Measurements from ENCODE around the gene SLC4A7.
"Not testable (repeated sequence)": the region's sequence is repeated elsewhere in the genome, so short reads cannot be mapped to it uniquely, and the experiment has no call there.

Gene SLC4A7

DNA sequence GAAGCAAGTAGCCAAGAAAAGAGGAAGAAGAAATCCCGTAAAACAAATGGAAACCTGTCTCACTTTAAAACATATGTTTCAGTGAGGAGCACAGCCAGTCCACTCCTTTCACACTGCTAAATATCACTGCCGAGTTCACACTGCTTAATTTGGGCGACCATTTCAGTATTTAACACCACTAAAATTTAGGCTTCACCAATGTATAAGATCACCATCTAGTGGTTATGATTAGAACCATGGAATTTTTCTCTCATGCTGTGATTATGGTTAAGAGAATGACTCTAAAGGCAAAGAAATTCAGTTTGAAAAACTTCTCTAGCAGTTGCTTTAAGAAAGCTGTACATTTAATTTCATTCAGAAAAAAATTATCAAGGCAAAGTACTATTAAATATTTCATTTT lies 16.6 kb downstream of the SLC4A7 start:
- no peak overlapping the region for H3K4me3 Mint-ChIP-seq
- peaks cover 26% of the 10 kb centered on the region for H3K4me1 Mint-ChIP-seq (ENCODE audit: low read depth)
- peaks cover 27% of the 10 kb centered on the region for H3K36me3 Mint-ChIP-seq (ENCODE audit: low read depth)
- H3K27ac Mint-ChIP-seq = peak overlapping the region; percentile 22
- no peaks in the 10 kb centered on the region for H3K27me3 Mint-ChIP-seq
- no peaks in the 10 kb centered on the region for H3K9me3 Mint-ChIP-seq
- DNase-seq = no peak

DNA sequence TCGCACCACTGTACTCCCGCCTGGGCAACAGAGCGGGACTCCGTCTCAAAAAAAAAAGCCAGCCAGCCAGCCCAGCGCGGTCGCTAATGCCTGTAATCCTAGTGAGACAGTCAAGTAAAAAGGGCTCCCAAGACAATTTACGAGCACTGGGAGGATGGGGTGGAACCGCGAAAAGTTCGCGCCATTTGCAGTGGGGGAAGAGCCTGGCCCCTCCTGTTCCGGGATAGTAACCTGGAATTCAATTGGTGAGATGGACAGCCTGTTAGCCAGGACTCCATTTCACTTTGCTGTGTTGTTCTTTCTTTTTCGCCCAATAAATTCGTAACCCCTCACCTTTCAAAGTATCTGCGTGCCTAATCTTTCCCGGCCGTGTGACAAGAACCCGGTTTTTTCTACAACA lies 19.5 kb downstream of the SLC4A7 start:
- peaks cover 27% of the 10 kb centered on the region for H3K4me1 Mint-ChIP-seq (ENCODE audit: low read depth)
- H3K9me3 Mint-ChIP-seq = no peaks in the 10 kb centered on the region
- H3K27me3 Mint-ChIP-seq = no peaks in the 10 kb centered on the region
- H3K36me3 Mint-ChIP-seq (ENCODE audit: low read depth) = peaks cover 29% of the 10 kb centered on the region
- no peak overlapping the region for H3K4me3 Mint-ChIP-seq
- DNase-seq = no peak
- no peak overlapping the region for H3K27ac Mint-ChIP-seq

DNA sequence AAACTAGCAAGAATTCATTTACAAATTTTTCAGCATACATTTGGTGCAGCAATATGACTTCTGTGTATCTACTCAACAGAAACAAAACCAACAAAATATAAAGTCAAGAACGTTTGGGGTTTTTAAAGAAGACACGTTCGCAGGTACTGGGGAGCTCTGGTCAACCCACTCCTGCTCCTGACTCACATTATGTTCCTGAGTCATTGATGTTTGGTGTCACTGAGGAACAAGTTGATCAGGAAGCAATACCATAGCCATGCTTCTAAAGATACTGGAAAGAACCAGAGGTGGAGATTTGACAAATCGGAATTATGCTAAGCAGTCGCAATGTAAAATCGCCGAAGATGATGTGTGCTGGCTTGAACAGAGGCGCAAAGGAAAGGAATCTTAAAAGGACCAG lies 22.0 kb downstream of the SLC4A7 start:
- H3K9me3 Mint-ChIP-seq = no peaks in the 10 kb centered on the region
- no peaks in the 10 kb centered on the region for H3K27me3 Mint-ChIP-seq
- H3K4me3 Mint-ChIP-seq = no peak overlapping the region
- no peak for DNase-seq
- no peak overlapping the region for H3K27ac Mint-ChIP-seq
- H3K36me3 Mint-ChIP-seq (ENCODE audit: low read depth) = peaks cover 44% of the 10 kb centered on the region
- peaks cover 35% of the 10 kb centered on the region for H3K4me1 Mint-ChIP-seq (ENCODE audit: low read depth)

DNA sequence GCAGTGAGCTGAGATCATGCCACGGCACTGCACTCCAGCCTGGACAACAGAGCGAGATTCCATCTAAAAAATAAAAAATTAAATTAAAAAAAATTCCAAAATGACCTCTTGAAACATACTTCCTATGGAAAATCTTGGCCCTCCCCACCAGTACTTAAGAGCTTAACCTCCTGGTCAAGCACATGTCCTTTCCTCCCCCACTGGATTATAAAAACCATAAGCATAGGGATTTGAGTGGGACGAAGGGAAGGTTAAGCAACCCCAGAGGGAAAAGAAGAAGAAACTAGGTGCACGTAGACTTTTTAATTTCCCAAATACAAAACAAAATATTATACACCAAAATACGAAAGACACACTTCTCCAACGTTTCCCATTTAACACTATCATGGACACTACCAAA lies 25.3 kb downstream of the SLC4A7 start:
- Mint-ChIP-seq H3K4me3 (no peak overlapping the region), H3K36me3 (ENCODE audit: low read depth) (peaks cover 64% of the 10 kb centered on the region), H3K27me3 (no peaks in the 10 kb centered on the region), H3K4me1 (ENCODE audit: low read depth) (peaks cover 61% of the 10 kb centered on the region), H3K27ac (no peak overlapping the region), H3K9me3 (no peaks in the 10 kb centered on the region)
- no peak for DNase-seq

DNA sequence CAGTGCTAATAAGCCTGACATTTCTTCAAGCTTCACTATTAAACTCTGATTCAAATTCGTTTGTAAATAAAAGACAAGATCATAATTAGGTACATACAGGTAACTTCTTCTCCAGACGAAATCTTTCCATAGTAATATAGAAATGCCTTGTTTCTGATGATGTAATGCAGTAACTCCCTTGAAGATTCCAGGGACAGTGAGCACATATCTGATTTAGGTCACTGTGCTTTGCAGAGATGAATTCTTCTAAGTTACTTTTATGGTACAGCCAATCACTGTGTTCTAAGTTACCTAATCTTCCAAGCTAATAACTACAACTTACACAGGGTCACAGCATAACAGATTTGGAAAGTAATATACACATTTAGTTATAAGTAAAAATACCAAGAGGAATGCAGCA lies 27.6 kb downstream of the SLC4A7 start:
- DNase-seq = no peak
- peaks cover 64% of the 10 kb centered on the region for H3K36me3 Mint-ChIP-seq (ENCODE audit: low read depth)
- no peaks in the 10 kb centered on the region for H3K27me3 Mint-ChIP-seq
- H3K9me3 Mint-ChIP-seq = no peaks in the 10 kb centered on the region
- H3K4me3 Mint-ChIP-seq = no peak overlapping the region
- H3K4me1 Mint-ChIP-seq (ENCODE audit: low read depth) = peaks cover 71% of the 10 kb centered on the region
- H3K27ac Mint-ChIP-seq = no peak overlapping the region

DNA sequence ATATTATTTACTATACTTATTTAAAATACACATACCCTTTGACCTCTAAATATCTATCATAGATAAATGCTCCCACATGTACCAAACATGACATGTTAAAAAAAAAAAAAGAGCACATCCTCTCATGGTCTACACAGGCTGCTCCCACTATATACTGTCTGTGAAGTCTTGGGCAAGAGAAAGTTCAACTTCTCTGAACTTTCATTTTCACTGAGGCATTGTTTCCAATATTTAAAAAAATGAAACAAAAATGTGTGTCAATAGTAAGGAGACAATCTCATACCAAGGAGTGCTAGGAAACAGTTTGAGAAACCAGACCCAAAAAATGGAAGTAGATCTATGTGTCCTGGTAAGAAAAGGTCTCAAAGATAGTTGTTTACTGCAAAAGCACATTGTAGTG lies 29.3 kb downstream of the SLC4A7 start:
- Mint-ChIP-seq H3K4me1 (ENCODE audit: low read depth) (peaks cover 67% of the 10 kb centered on the region), H3K27me3 (no peaks in the 10 kb centered on the region), H3K4me3 (peak overlapping the region; percentile 12), H3K27ac (peak overlapping the region; percentile 86), H3K36me3 (ENCODE audit: low read depth) (peaks cover 64% of the 10 kb centered on the region), H3K9me3 (no peaks in the 10 kb centered on the region)
- DNase-seq = no peak

DNA sequence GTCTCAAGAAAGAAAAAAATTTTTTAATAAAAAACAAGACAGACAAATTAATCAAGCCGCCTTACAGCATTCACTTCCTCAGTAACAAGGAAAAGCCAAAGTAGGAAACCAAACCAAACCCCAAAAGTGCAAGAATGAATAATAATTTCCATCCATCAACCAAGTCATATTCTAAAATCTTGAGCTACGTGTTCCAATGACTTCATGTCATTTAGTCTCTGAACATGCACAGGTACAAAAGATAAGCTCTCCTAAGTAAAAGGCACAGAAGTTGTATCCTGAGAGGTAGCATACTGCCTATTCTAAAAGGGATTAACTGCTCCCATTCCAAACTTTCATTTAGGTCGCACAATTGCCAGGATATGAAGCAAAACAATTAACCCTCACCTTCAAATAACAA lies 29.7 kb downstream of the SLC4A7 start:
- Mint-ChIP-seq H3K36me3 (ENCODE audit: low read depth) (peaks cover 69% of the 10 kb centered on the region), H3K9me3 (no peaks in the 10 kb centered on the region), H3K27me3 (no peaks in the 10 kb centered on the region), H3K27ac (peak overlapping the region; percentile 86), H3K4me3 (peak overlapping the region; percentile 4), H3K4me1 (ENCODE audit: low read depth) (peaks cover 69% of the 10 kb centered on the region)
- DNase-seq = no peak

DNA sequence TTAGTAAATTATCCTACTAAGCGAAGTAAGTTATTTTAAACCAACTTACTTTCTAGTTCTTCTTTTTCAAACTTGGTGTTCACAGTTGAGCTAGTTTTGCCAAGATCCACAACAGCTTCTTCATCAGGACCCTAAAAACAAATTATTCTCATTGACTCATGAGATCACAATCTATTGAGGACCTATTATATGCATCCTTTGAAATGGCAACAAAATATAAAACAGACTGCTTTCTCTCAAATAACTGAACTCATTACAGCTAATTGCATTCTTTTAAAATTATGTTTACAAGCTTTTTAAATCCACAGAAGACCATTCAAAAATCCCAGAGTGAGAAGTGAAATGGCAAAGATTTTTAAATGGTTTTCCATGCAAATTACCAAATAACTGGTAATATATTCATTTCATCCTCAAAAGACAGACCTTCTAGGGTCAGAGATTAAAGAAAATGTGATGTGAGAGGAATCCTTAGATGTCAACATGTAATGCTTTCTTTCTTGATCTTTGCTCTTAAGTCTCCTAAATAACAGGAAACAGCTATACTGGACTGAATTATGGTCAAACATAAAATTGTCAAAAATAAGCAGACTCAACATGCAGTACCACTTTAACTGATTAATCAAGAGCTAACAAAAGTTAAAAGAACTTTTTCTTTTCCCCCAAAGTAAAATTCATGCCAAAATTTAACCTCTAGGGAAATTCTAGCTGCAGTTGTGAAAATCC lies 31.7 kb downstream of the SLC4A7 start:
- Mint-ChIP-seq H3K4me1 (ENCODE audit: low read depth) (peaks cover 57% of the 10 kb centered on the region), H3K4me3 (no peak overlapping the region), H3K36me3 (ENCODE audit: low read depth) (peaks cover 71% of the 10 kb centered on the region), H3K27ac (no peak overlapping the region), H3K9me3 (no peaks in the 10 kb centered on the region), H3K27me3 (no peaks in the 10 kb centered on the region)
- DNase-seq = no peak

DNA sequence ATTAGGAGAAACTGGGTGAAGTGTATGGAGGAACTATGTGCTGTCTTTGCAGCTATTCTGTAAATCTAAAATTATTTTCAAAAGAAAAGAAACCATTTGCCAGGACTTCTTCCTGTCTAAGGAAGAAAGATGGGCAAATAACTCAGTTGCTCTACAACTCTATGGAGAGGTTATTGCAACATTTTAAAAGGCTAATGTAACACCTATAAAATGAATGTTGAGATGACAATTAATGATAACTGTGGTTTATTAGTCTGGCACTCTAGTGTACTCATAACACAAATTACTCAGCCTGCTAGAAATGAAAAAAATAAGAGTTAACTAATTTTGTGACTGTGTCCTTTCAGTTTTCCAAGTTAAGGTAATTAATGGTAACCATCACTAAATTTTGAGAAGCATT lies 32.3 kb downstream of the SLC4A7 start:
- no peaks in the 10 kb centered on the region for H3K9me3 Mint-ChIP-seq
- H3K27me3 Mint-ChIP-seq = no peaks in the 10 kb centered on the region
- H3K27ac Mint-ChIP-seq = no peak overlapping the region
- no peak for DNase-seq
- peaks cover 72% of the 10 kb centered on the region for H3K36me3 Mint-ChIP-seq (ENCODE audit: low read depth)
- no peak overlapping the region for H3K4me3 Mint-ChIP-seq
- H3K4me1 Mint-ChIP-seq (ENCODE audit: low read depth) = peaks cover 52% of the 10 kb centered on the region

DNA sequence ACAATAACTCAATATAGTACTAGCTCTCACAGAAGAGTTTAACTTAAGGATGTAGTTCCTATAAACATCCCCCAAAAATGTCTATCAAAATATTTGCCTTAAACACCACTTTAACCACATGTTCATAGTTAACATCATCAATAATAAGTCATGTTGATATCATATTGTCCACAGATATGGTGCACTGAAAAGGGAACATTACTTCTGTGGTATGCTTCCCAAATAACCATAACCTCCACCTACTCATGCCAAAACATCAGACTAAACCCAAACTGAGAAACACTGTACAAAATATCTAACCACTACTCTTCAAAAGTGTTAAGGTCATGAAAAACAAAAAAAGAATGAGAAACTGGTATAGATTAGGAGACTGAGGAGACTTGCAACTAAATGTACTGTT lies 32.9 kb downstream of the SLC4A7 start:
- Mint-ChIP-seq H3K27me3 (no peaks in the 10 kb centered on the region), H3K36me3 (ENCODE audit: low read depth) (peaks cover 70% of the 10 kb centered on the region), H3K4me1 (ENCODE audit: low read depth) (peaks cover 46% of the 10 kb centered on the region), H3K9me3 (no peaks in the 10 kb centered on the region), H3K4me3 (no peak overlapping the region), H3K27ac (no peak overlapping the region)
- no peak for DNase-seq

DNA sequence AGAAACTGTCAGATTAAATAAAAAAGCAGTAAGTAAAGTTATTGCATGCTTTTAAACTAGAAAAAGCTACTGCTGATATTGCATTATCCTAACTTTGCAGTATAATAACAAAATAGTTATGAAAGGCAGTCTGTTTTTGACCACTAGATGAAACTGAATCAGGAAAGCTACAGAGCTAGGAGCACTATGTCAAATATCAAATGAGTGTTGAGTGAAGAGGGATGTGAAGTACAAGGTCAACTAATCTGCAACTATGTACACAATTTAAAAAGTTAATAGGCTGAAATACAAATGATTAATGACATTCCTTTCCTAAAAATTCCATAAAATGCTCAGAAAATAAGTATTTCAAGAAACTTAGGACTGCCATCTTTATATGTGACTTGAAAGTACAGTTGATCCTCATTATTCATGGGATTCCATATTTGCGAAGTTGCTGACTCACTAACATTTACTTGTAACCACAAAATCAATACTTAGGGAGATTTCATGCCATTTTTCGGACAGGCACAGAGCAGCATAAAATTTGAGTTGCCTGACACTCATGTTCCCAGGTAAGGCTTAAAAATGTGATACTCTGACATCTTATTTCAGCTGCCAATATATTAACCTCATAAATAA lies 34.5 kb downstream of the SLC4A7 start:
- DNase-seq = no peak
- peaks cover 69% of the 10 kb centered on the region for H3K36me3 Mint-ChIP-seq (ENCODE audit: low read depth)
- peaks cover 30% of the 10 kb centered on the region for H3K4me1 Mint-ChIP-seq (ENCODE audit: low read depth)
- no peaks in the 10 kb centered on the region for H3K27me3 Mint-ChIP-seq
- no peaks in the 10 kb centered on the region for H3K9me3 Mint-ChIP-seq
- no peak overlapping the region for H3K27ac Mint-ChIP-seq
- H3K4me3 Mint-ChIP-seq = no peak overlapping the region

DNA sequence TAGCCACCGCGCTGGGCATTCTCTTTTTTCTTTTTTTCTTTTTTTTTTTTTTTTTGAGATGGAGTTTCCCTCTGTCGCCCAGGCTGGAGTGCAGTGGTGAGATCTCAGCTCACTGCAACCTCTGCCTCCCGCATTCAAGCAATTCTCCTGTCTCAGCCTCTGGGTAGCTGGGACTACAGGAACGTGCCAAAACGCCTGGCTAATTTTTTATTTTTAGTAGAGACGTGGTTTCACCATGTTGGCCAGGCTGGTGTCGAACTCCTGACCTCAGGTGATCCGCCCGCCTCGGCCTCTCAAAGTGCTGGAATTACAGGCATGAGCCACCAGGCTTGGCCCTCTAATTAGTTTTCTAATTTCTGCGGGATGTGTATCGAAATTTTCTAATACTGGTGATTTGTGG lies 41.2 kb downstream of the SLC4A7 start:
- peaks cover 14% of the 10 kb centered on the region for H3K9me3 Mint-ChIP-seq
- not testable (repeated sequence) for H3K27ac Mint-ChIP-seq; H3K4me1 Mint-ChIP-seq (ENCODE audit: low read depth); H3K4me3 Mint-ChIP-seq; DNase-seq; H3K27me3 Mint-ChIP-seq
- peaks cover 82% of the 10 kb centered on the region for H3K36me3 Mint-ChIP-seq (ENCODE audit: low read depth)

DNA sequence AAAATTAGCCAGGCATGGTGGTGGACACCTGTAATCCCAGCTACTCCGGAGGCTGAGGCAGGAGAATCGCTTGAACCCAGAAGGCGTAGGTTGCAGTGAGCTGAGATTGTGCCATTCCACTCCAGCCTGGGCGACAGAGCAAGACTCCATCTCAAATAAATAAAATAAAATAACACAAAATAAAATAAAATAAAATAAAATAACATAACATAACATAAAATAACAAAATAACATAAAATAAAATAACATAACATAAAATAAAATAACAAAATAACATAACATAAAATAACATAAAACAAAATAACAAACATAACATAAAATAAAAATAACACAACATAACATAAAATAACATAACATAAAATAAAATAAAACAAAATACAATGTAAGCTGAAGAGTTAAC lies 45.8 kb downstream of the SLC4A7 start:
- peaks cover 14% of the 10 kb centered on the region for H3K9me3 Mint-ChIP-seq
- H3K4me1 Mint-ChIP-seq (ENCODE audit: low read depth); H3K4me3 Mint-ChIP-seq; H3K27me3 Mint-ChIP-seq; DNase-seq; H3K27ac Mint-ChIP-seq: not testable (repeated sequence)
- H3K36me3 Mint-ChIP-seq (ENCODE audit: low read depth) = peaks cover 82% of the 10 kb centered on the region

DNA sequence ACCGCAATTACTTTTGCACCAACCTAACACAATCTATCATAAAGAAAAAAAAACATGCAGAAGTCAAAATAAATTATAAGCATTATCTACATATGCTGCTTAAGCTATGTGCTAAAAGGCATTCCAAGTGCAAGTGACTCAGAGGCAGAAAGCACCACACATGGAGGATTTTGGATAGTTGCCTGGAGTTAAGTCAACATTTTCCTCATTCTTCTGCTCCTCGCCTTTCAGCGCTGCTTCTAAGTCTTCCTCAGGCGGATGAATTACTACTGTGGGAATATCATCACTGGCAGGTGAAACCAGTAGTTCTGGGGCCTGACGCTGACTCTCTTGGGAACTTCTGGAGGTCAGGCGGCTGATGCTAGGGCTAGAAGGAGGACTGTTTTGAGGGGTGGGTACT lies 53.1 kb downstream of the SLC4A7 start:
- H3K4me1 Mint-ChIP-seq (ENCODE audit: low read depth) = peaks cover 4% of the 10 kb centered on the region
- no peaks in the 10 kb centered on the region for H3K27me3 Mint-ChIP-seq
- H3K27ac Mint-ChIP-seq = no peak overlapping the region
- peaks cover 82% of the 10 kb centered on the region for H3K36me3 Mint-ChIP-seq (ENCODE audit: low read depth)
- H3K4me3 Mint-ChIP-seq = no peak overlapping the region
- H3K9me3 Mint-ChIP-seq = no peaks in the 10 kb centered on the region
- no peak for DNase-seq

DNA sequence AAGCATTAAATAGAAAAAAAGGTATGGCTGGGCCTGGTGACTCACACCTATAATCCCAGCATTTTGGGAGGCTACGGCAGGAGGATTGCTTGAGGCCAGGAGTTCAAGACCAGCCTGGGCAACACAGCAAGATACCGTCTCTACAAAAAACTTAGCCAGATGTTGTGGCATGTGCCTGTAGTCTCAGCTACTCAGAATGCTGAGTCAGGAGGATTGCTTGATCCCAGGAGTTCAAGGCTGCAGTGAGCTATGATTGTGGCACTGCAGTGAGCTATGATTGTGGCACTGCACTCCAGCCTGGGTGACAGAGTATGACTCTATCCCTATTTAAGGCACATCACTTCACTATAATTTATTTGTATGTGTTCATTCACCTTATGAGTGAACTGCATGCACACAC lies 54.3 kb downstream of the SLC4A7 start:
- no peak for DNase-seq
- no peaks in the 10 kb centered on the region for H3K27me3 Mint-ChIP-seq
- no peaks in the 10 kb centered on the region for H3K9me3 Mint-ChIP-seq
- no peak overlapping the region for H3K27ac Mint-ChIP-seq
- H3K4me3 Mint-ChIP-seq = no peak overlapping the region
- H3K36me3 Mint-ChIP-seq (ENCODE audit: low read depth) = peaks cover 75% of the 10 kb centered on the region
- peaks cover 6% of the 10 kb centered on the region for H3K4me1 Mint-ChIP-seq (ENCODE audit: low read depth)
